Ovary (tissue), 9 donors: ENCODE results near the gene IGLON5. TPM values are rescaled to one million over a fixed set of nuclear protein-coding genes. Genes with fewer than 3 reads are reported as not detected.
A peak's percentile ranks its signal among the peaks of the same experiment; 100 is the strongest.

Experiments
- DNase-seq, 5 donors: peaks; one replicate each; pipeline ENCODE4 v3.0.0-alpha.2; 2019 to 2020
- H3K27ac ChIP-seq, 2 donors: fragments of 200-600 bp; one replicate each; pipeline versions ENCODE4 v1.5.1 to v1.8.0; 2019 to 2022
- H3K27me3 ChIP-seq: fragments of 200-600 bp; one replicate; pipeline ENCODE4 v1.8.0; 2022
- H3K36me3 ChIP-seq: fragments of 200-600 bp; sonication (generic); one replicate; pipeline ENCODE4 v1.5.1; 2019
- H3K4me1 ChIP-seq: one replicate; pipeline ENCODE4 v1.8.1; 2013; ENCODE audit warnings: mild to moderate bottlenecking, moderate library complexity; ENCODE audit not compliant: insufficient read depth
- H3K4me3 ChIP-seq: fragments of 200-600 bp; sonication (generic); one replicate; pipeline ENCODE4 v1.5.1; 2017
- H3K9me3 ChIP-seq, 2 donors: fragments of 200-600 bp in 1 of 2; sonication (generic) in 1 of 2; one replicate each; pipeline versions ENCODE4 v1.5.1 to v1.8.1; 2013 to 2019; ENCODE audit warnings: mild to moderate bottlenecking in 1 of 2, moderate library complexity in 1 of 2
- CTCF ChIP-seq, 3 donors: fragments of 450-650 bp in 2 of 3; fragments of 200-600 bp in 1 of 3; IDR thresholded peaks; one replicate each; pipeline versions ENCODE4 v1.5.1 to v1.8.0; 2016 to 2022; ENCODE audit warnings: antibody characterized with exemption in 3 of 3, mild to moderate bottlenecking in 1 of 3
- EP300 ChIP-seq: sonication (generic); formaldehyde crosslinking; IDR thresholded peaks from one replicate; pipeline ENCODE4 v1.6.1; 2017; ENCODE audit warnings: antibody characterized with exemption
- POLR2A ChIP-seq: fragments of 450-650 bp; IDR thresholded peaks from one replicate; pipeline ENCODE4 v1.6.1; 2017; ENCODE audit warnings: antibody characterized with exemption, mild to moderate bottlenecking, moderate library complexity
- WGBS, 3 donors: extraction: QIAGEN DNeasy Blood & Tissue Kit in 1 of 3; methylation state at CpG; one replicate each; pipeline versions ENCODE4 v1.1.5 to v1.1.7; 2013 to 2017; 5-methylcytosine and 5-hydroxymethylcytosine counted together
- intact Hi-C, 4 donors: fragments of 100-400 bp; cut with DNase I; formaldehyde crosslinking; loops; one replicate each; pipeline versions ENCODE4 v1.11.0 to v1.15.1; 2022 to 2023
- polyA plus RNA-seq, 2 donors: library from polyadenylated mRNA; stranded (reverse); fragments of 200-250 nt in 1 of 2; fragments of 350-450 nt in 1 of 2; fragmentation: Illumina TruSeq in 1 of 2; extraction: RNeasy Lipid Tissue Mini Kit (QIAGEN cat#74804) in 1 of 2; gene quantifications; one replicate each; pipeline ENCODE4 v1.2.3, GENCODE V29; 2013 to 2014
- total RNA-seq, 7 donors: library from RNA; depleted of rRNA in 2 of 7; stranded (reverse); fragments of >200 nt in 2 of 7; fragmentation: NEBNext Ultra II Directional in 3 of 7; extraction: Animal tissue kit (Norgen Biotek cat#: 25700) in 3 of 7; gene quantifications; one replicate each; pipeline versions ENCODE4 v1.1.0 to v1.2.4, GENCODE V29; 2016 to 2023
- donor health status: DM: no; HTN: no; CAD: no; lungs with moderate emphysema.
- donor health status: DM: no; HTN: no; CAD: no.
- donor health status: Bipolar disorder and iron deficiency.
- donor health status: DM: yes; HTN: yes; CAD: no.
- donor health status: DM: no; HTN: no; CAD: no.
- donor health status: DM: yes; HTN: yes; CAD: no.

The IGLON5 gene
- total and polyA plus RNA-seq, 9 donors, result 0.08 to 1.6 (median 0.29) TPM; not detected in 1

DNA sequence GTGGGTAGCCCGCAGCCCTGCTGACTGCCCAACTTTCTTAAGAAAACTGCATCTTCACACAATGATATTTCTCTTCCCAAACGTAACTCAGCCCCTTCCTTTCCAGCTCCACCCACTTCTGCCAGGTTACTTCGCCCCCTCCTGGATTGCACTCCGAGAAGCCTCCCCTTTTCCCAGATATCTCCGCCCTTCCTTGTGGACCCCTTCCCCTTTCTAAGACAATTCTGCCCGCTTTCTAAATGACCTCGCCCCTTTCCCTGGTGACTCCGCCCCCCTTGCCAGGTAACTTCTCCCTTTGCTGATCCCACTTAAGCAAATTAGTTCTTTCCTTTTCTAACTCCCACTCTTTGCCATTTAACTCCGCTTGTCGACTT lies 27.9 kb downstream of the IGLON5 start:
- 1 to 2% (median 1%) methylated on average over 10 of the region's 10 CpGs for WGBS, 3 donors
- Histone ChIP-seq H3K36me3 (no peaks in the 10 kb centered on the region), H3K27ac (peak overlapping the region in 1 of 2 donors; percentile 51), H3K27me3 (no peaks in the 10 kb centered on the region), H3K9me3 (no peaks in the 10 kb centered on the region), H3K4me3 (peak overlapping the region; percentile 80), H3K4me1 (peaks cover 2% of the 10 kb centered on the region)
- no peak for DNase-seq
- TF ChIP-seq POLR2A (no peak), CTCF (IDR thresholded peaks at IDR 0.05) (no peak), EP300 (no peak)
- intact Hi-C loops, result loop anchor here in 3 of 4 donors (5.0 to 10.0 kb wide), 4 partner anchors 96 to 318 kb away; no protein-coding TSS in a partner anchor

DNA sequence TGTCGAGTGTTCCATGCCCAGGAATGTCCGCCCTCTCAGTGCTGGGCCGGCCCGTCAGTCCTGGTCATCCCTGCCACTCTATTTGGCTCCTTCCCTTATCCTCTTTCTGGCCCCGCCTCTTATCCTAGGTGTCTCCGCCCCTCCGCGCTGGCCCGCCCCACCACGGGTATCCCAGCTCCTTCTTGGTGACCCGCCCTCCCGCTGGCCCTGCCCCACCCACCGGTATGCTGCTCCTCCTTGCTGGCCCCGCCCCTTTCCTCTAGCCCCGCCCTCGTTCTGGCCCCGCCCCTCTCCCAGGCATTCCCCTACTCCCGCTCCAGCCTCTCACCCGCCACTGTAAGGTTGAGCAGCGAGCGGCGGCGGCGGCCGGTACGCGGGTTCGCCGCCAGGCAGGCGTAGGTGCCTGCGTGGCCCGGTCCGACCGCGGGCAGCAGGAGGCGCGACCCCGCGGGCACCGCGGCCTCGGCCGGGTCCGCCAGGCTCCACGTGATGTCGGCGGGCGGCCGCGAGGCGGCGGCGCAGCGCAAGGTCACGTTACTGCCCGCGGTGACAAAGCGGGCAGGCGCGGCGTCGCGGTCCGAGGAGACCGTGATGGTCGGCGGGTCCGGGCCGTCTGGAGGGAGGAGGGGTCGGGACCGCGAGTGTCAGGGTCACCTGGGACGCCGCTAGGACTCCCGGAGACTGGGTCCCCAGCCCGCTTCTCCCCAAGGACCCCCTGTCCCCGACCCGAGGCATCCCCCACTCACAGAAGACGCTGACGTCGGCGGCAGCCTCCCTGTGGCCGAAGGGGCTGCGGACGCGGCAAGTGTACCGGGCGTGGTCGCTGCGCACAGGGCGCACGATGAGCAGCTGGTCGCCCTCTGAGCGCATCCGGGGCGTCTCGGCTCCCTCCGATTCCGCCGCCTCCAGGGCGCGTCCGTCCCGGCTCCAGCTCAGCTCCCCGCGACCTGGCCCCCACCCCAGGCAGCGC lies 28.5 kb downstream of the IGLON5 start:
- Histone ChIP-seq H3K27ac (peak overlapping the region; percentile 66 to 77), H3K27me3 (no peaks in the 10 kb centered on the region), H3K36me3 (no peaks in the 10 kb centered on the region), H3K4me1 (peaks cover 2% of the 10 kb centered on the region), H3K4me3 (peak overlapping the region; percentile 80), H3K9me3 (no peaks in the 10 kb centered on the region)
- intact Hi-C loops, result loop anchor here in 3 of 4 donors (1.0 to 10.0 kb wide), 7 partner anchors 26 to 317 kb away; partner anchors contain the start of genes ETFB (in 2 of the 3) and C19orf84 (in 1 of the 3)
- peak; percentile 99 for DNase-seq
- TF ChIP-seq POLR2A (peak; percentile 86), CTCF (IDR thresholded peaks at IDR 0.05) (peak in 2 of 3 donors; percentile 84 to 88), EP300 (no peak)
- 1 to 2% (median 1%) methylated on average over 68 to 107 of the region's 107 CpGs for WGBS, 3 donors

DNA sequence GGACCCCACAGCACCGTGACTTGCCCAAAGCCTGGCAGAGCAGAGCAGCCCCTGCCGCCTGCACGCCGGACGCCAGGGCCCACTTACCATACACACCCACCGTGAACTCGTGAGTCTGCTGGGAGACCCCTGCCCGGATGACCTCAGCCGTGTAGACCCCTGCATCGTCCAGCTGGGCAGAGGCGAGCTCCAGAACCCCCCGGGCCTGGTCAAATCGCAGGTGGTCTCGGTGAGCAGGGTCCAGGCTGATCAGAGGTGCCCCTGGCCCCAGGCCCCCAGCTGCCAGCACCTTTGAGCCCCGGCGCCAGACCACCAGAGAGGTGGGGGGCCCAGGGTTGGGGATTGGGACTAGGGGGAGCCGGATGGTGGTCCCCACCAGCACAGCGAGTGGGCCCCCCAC lies 29.6 kb downstream of the IGLON5 start:
- Histone ChIP-seq H3K9me3 (no peaks in the 10 kb centered on the region), H3K27ac (peak overlapping the region; percentile 27 to 77), H3K4me3 (no peak overlapping the region), H3K27me3 (no peaks in the 10 kb centered on the region), H3K36me3 (no peaks in the 10 kb centered on the region), H3K4me1 (peaks cover 2% of the 10 kb centered on the region)
- 88 to 91% (median 89%) methylated on average over 18 of the region's 18 CpGs for WGBS, 3 donors
- intact Hi-C loops, result loop anchor here in 2 of 4 donors (2.0 to 10.0 kb wide), 3 partner anchors 26 to 316 kb away; partner anchors contain the start of genes C19orf84 (in 1 of the 2) and ETFB (in 1 of the 2)
- TF ChIP-seq POLR2A, result no peak
- peak in 3 of 5 donors; percentile 41 to 46 (median 44) for DNase-seq

DNA sequence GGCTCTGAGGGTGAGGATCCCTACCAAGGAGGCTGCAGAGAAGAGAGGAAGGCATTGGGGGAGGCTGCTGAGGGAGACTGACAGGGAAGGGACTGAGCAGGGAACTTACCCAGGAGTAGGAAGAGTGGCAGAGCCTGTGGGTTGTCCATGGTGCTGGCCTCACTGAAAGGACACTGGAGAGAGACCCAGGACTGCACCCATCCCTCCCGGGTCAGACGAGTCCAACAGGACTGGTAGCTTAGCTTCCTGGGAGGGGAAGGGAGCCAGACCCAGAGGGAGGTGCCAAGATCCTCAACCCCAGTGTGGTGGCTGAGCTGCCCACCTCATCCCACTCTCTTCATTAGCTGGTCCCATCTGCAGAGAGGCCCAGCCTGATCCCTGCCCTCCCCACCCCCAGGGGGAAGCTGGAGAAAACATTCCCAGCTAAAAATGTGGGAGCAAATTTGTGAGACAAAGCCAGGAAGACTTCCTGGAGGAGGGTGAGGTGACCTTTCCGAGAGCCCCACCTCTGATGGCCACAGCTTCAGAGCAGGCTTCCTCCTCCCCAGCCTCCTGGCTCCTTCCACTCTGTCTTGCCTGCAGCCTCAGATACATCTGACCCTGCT lies 30.6 kb downstream of the IGLON5 start, which contains the start of gene VSIG10L:
Gene VSIG10L, minus strand, starts transcription at position 164 of the 605 bp plus-strand sequence. Its CDS starts 15 bp downstream, at position 149.
- intact Hi-C loops, result loop anchor here in 2 of 4 donors (2.0 to 10.0 kb wide), 3 partner anchors 25 to 315 kb away; partner anchors contain the start of genes C19orf84 (in 1 of the 2) and ETFB (in 1 of the 2)
- WGBS, 3 donors, result 26 to 56% (median 38%) methylated on average over 3 of the region's 3 CpGs
- Histone ChIP-seq H3K27me3 (no peaks in the 10 kb centered on the region), H3K36me3 (no peaks in the 10 kb centered on the region), H3K27ac (peak within 1 kb of the TSS; percentile 27 to 77), H3K4me1 (peaks cover 2% of the 10 kb centered on the region), H3K9me3 (no peaks in the 10 kb centered on the region), H3K4me3 (no peak within 1 kb of the TSS)
- TF ChIP-seq POLR2A, result no peak
- no peak for TF ChIP-seq CTCF (IDR thresholded peaks at IDR 0.05)
- no peak for TF ChIP-seq EP300
- DNase-seq, result no peak
